HepG2 (cell line): ENCODE results near the gene ZKSCAN8. TPM values are rescaled to one million over a fixed set of nuclear protein-coding genes. Genes with fewer than 3 reads are reported as not detected.
A peak's percentile ranks its signal among the peaks of the same experiment; 100 is the strongest.

Source experiments
- ADNP ChIP-seq: sonication (generic); formaldehyde crosslinking; IDR thresholded peaks from 2 replicates; pipeline ENCODE4 v1.4.0; 2020; ENCODE audit warnings: missing genetic modification reagents
- AGO1 ChIP-seq: fragments of 200-400 bp; formaldehyde crosslinking; IDR thresholded peaks from 2 replicates; pipeline ENCODE4 v1.6.1; 2017; ENCODE audit warnings: mild to moderate bottlenecking, low read depth, low read length, moderate library complexity; ENCODE audit not compliant: poor library complexity, severe bottlenecking
- CBX2 ChIP-seq, 2 experiments: fragments of 200-600 bp in 1 of 2; sonication (generic); formaldehyde crosslinking in 1 of 2; IDR thresholded peaks; 2 replicates each; pipeline versions ENCODE4 v1.7.0 to v1.8.1; 2018 to 2022; ENCODE audit warnings: low read depth in 2 of 2, low read length in 1 of 2, mild to moderate bottlenecking in 1 of 2, missing genetic modification reagents in 1 of 2
- CREBL2 ChIP-seq: sonication (generic); formaldehyde crosslinking; IDR thresholded peaks from 2 replicates; pipeline ENCODE4 v1.8.1; 2023; ENCODE audit warnings: missing genetic modification reagents, mild to moderate bottlenecking, borderline replicate concordance
- DBP ChIP-seq: sonication (generic); formaldehyde crosslinking; IDR thresholded peaks from 2 replicates; pipeline ENCODE4 v1.4.0; 2020; ENCODE audit warnings: missing genetic modification reagents; ENCODE audit errors: not compliant biosample characterization
- ERF ChIP-seq: IDR thresholded peaks from 2 replicates; pipeline ENCODE4 v1.6.1; 2018; ENCODE audit warnings: missing biosample characterization, missing genetic modification reagents
- FOXO1 ChIP-seq: sonication (generic); formaldehyde crosslinking; IDR thresholded peaks from 2 replicates; pipeline ENCODE4 v1.4.0; 2020; ENCODE audit warnings: missing genetic modification reagents
- HDAC6 ChIP-seq: fragments of 200-600 bp; sonication (generic); IDR thresholded peaks from 2 replicates; pipeline ENCODE4 v1.7.0; 2017; ENCODE audit warnings: mild to moderate bottlenecking, antibody characterized with exemption, low read length, low read depth
- MIER2 ChIP-seq: IDR thresholded peaks from 2 replicates; pipeline ENCODE4 v1.6.1; 2016; ENCODE audit warnings: missing biosample characterization, missing genetic modification reagents
- NPAS2 ChIP-seq: sonication (generic); formaldehyde crosslinking; IDR thresholded peaks from 2 replicates; pipeline ENCODE4 v1.8.0; 2022; ENCODE audit warnings: mild to moderate bottlenecking, missing genetic modification reagents, borderline replicate concordance
- PATZ1 ChIP-seq: sonication (generic); formaldehyde crosslinking; IDR thresholded peaks from 2 replicates; pipeline ENCODE4 v1.4.0; 2020; ENCODE audit warnings: missing genetic modification reagents
- POGK ChIP-seq: sonication (generic); formaldehyde crosslinking; conservative IDR thresholded peaks from 2 replicates; pipeline ENCODE4 v1.8.0; 2022; ENCODE audit warnings: mild to moderate bottlenecking, moderate library complexity, missing genetic modification reagents
- PTBP1 ChIP-seq: fragments of 200-400 bp; formaldehyde crosslinking; IDR thresholded peaks from 2 replicates; pipeline ENCODE4 v1.6.1; 2018; ENCODE audit warnings: low read length, low read depth; ENCODE audit not compliant: poor library complexity, severe bottlenecking
- RBFOX2 ChIP-seq: fragments of 200-400 bp; formaldehyde crosslinking; IDR thresholded peaks from 2 replicates; pipeline ENCODE4 v1.6.1; 2017; ENCODE audit warnings: low read depth, mild to moderate bottlenecking, low read length
- SCMH1 ChIP-seq: sonication (generic); formaldehyde crosslinking; IDR thresholded peaks from 2 replicates; pipeline ENCODE4 v1.9.0; 2021; ENCODE audit warnings: missing genetic modification reagents, mild to moderate bottlenecking, borderline replicate concordance
- SOX6 ChIP-seq, 2 experiments: fragments of 450-650 bp in 1 of 2; sonication (generic) in 1 of 2; formaldehyde crosslinking in 1 of 2; IDR thresholded peaks; 2 replicates each; pipeline versions ENCODE4 v1.4.0 to v1.6.1; 2017 to 2020; ENCODE audit warnings: antibody characterized with exemption in 1 of 2, mild to moderate bottlenecking in 1 of 2, missing genetic modification reagents in 1 of 2
- ZBTB7B ChIP-seq: sonication (generic); formaldehyde crosslinking; IDR thresholded peaks from 2 replicates; pipeline ENCODE4 v1.4.0; 2020; ENCODE audit warnings: missing genetic modification reagents
- ZNF224 ChIP-seq: sonication (generic); formaldehyde crosslinking; IDR thresholded peaks from 2 replicates; pipeline ENCODE4 v1.5.0; 2020; ENCODE audit warnings: mild to moderate bottlenecking, missing genetic modification reagents
- ZNF232 ChIP-seq: sonication (generic); formaldehyde crosslinking; IDR thresholded peaks from 2 replicates; pipeline ENCODE4 v1.4.0; 2020; ENCODE audit warnings: missing genetic modification reagents, borderline replicate concordance
- ZNF343 ChIP-seq: sonication (generic); formaldehyde crosslinking; IDR thresholded peaks from 2 replicates; pipeline ENCODE4 v1.4.0; 2020; ENCODE audit warnings: mild to moderate bottlenecking, missing genetic modification reagents
- ZNF878 ChIP-seq: sonication (generic); formaldehyde crosslinking; IDR thresholded peaks from 2 replicates; pipeline ENCODE4 v1.8.1; 2023; ENCODE audit warnings: mild to moderate bottlenecking, missing genetic modification reagents, moderate library complexity
- ZNF891 ChIP-seq: sonication (generic); formaldehyde crosslinking; IDR thresholded peaks from 2 replicates; pipeline ENCODE4 v1.5.0; 2020; ENCODE audit warnings: mild to moderate bottlenecking, missing genetic modification reagents
- ZSCAN29 ChIP-seq: sonication (generic); formaldehyde crosslinking; conservative IDR thresholded peaks from 2 replicates; pipeline ENCODE4 v1.4.0; 2020; ENCODE audit warnings: mild to moderate bottlenecking, missing genetic modification reagents
- polyA plus RNA-seq, 8 experiments: library from polyadenylated mRNA; depleted of rRNA in 3 of 8; stranded (reverse) in 7 of 8; unstranded in 1 of 8; fragments of >200 nt; fragmentation: Illumina TruSeq in 4 of 8; extraction: Trizol in 4 of 8; gene quantifications; 2 replicates each; pipeline versions ENCODE4 v1.2.1 to v1.2.3, GENCODE V29; 2011 to 2016; ENCODE audit warnings: low read depth in 4 of 8, missing spikeins in 1 of 8, mixed read lengths in 1 of 8; ENCODE audit not compliant: insufficient read depth in 1 of 8
- total RNA-seq, 5 experiments: library from RNA; depleted of rRNA; stranded (reverse); fragments of >200 nt; fragmentation: Illumina TruSeq; extraction: Trizol; gene quantifications; 2 replicates each; pipeline ENCODE4 v1.2.3, GENCODE V29; 2016; ENCODE audit warnings: low read depth in 1 of 5

The ZKSCAN8 gene
- total and polyA plus RNA-seq, 2 of the 13 experiments (the other 11 are each of a cell fraction or from before 2014, with no cell fraction given), result 12.4 to 20.9 TPM

- TF ChIP-seq POGK (CRISPR knock-in tag), result no peak
- TF ChIP-seq ZSCAN29 (CRISPR knock-in tag), result peak; percentile 100
- peak; percentile 96 for TF ChIP-seq RBFOX2
- no peak for TF ChIP-seq MIER2 (CRISPR knock-in tag)
- peak; percentile 86; the same call in 1 of the 2 replicates for TF ChIP-seq ZNF224 (CRISPR knock-in tag)
- no peak for TF ChIP-seq HDAC6
- no peak; the same call in 1 of the 2 replicates for TF ChIP-seq CBX2 (IDR thresholded peaks at IDR 0.05; ENCODE audit: low read depth, low read length)
- peak; percentile 98; the same call in 1 of the 2 replicates for TF ChIP-seq CBX2 (CRISPR knock-in tag; IDR thresholded peaks at IDR 0.05; ENCODE audit: low read depth)
- TF ChIP-seq SCMH1 (CRISPR knock-in tag), result no peak
- TF ChIP-seq PTBP1, result no peak
- peak; percentile 72 for TF ChIP-seq PATZ1 (CRISPR knock-in tag)
- TF ChIP-seq ZNF343 (CRISPR knock-in tag), result peak; percentile 55; the same call in 1 of the 2 replicates
- TF ChIP-seq ZBTB7B (CRISPR knock-in tag), result peak; percentile 98
- TF ChIP-seq ADNP (CRISPR knock-in tag), result 0 out of 2 replicates have a peak, but pooled peaks have one; percentile 23
- peak; percentile 40 for TF ChIP-seq DBP (CRISPR knock-in tag)
- TF ChIP-seq CREBL2, result peak; percentile 82; the same call in 1 of the 2 replicates
- peak; percentile 94 for TF ChIP-seq ERF (CRISPR knock-in tag)
- peak; percentile 53 for TF ChIP-seq AGO1
- TF ChIP-seq NPAS2 (CRISPR knock-in tag), result no peak
- peak; percentile 94 for TF ChIP-seq ZNF891 (CRISPR knock-in tag)
- no peak for TF ChIP-seq SOX6 (IDR thresholded peaks at IDR 0.05)
- TF ChIP-seq SOX6 (CRISPR knock-in tag; IDR thresholded peaks at IDR 0.05), result peak; percentile 71
- peak; percentile 48; the same call in 1 of the 2 replicates for TF ChIP-seq FOXO1
- TF ChIP-seq ZNF878, result no peak
- TF ChIP-seq ZNF232 (CRISPR knock-in tag), result peak; percentile 91
Measured at GRCh38 chr6:28104392-28105244, 37.1 kb upstream of the ZKSCAN8 start (continued).
